ENCODE data around the gene NR6A1. TPM values are rescaled to one million over a fixed set of nuclear protein-coding genes. Genes with fewer than 3 reads are reported as not detected.

Gene NR6A1
- total RNA-seq, 1 donor from 2014 or later = 302 TPM

GRCh38 chr9:124665391-124666058, 105.6 kb downstream of the NR6A1 start:
- Histone ChIP-seq H3K4me1 (peaks cover 15% of the 10 kb centered on the region), H3K9me3 (ENCODE audit: low read depth) (no peaks in the 10 kb centered on the region), H3K27ac (no peak overlapping the region), H3K4me2 (no peak overlapping the region), H4K20me1 (ENCODE audit: low read depth) (peaks cover 79% of the 10 kb centered on the region), H3K36me3 (no peaks in the 10 kb centered on the region), H3K27me3 (no peaks in the 10 kb centered on the region), H3K9ac (no peak overlapping the region), H2AFZ (replicated peaks) (no peak overlapping the region), H3F3A (ENCODE audit: low read depth) (peaks cover 10% of the 10 kb centered on the region), H3K4me3 (no peak overlapping the region), H3K79me2 (ENCODE audit: low read depth) (peaks cover 99% of the 10 kb centered on the region)
- no peak for TF ChIP-seq EZH2phosphoT487 (IDR thresholded peaks at IDR 0.05)
- TF ChIP-seq EZH2 (IDR thresholded peaks at IDR 0.05) = no peak
- TF ChIP-seq CTCF (IDR thresholded peaks at IDR 0.05) = no peak
- Mint-ChIP-seq H3K36me3 (peaks cover 25% of the 10 kb centered on the region), H3K4me1 (peaks cover 26% of the 10 kb centered on the region), H3K27ac (no peak overlapping the region), H3K9me3 (no peaks in the 10 kb centered on the region), H3K27me3 (ENCODE audit: insufficient read depth, low read depth) (no peaks in the 10 kb centered on the region), H3K4me3 (no peak overlapping the region)
- no peak for DNase-seq (ENCODE audit: low spot score)

GRCh38 chr9:124664143-124664542, 107.0 kb downstream of the NR6A1 start:
- Histone ChIP-seq H3K36me3 (no peaks in the 10 kb centered on the region), H2AFZ (replicated peaks) (no peak overlapping the region), H3K4me3 (no peak overlapping the region), H4K20me1 (ENCODE audit: low read depth) (peaks cover 75% of the 10 kb centered on the region), H3K27ac (no peak overlapping the region), H3K9me3 (ENCODE audit: low read depth) (no peaks in the 10 kb centered on the region), H3K27me3 (no peaks in the 10 kb centered on the region), H3K4me1 (peaks cover 24% of the 10 kb centered on the region), H3K9ac (no peak overlapping the region), H3K4me2 (no peak overlapping the region), H3K79me2 (ENCODE audit: low read depth) (peaks cover 94% of the 10 kb centered on the region), H3F3A (ENCODE audit: low read depth) (peaks cover 23% of the 10 kb centered on the region)
- peaks cover 28% of the 10 kb centered on the region for H3K4me1 Mint-ChIP-seq
- no peaks in the 10 kb centered on the region for H3K9me3 Mint-ChIP-seq
- no peak overlapping the region for H3K27ac Mint-ChIP-seq
- no peaks in the 10 kb centered on the region for H3K27me3 Mint-ChIP-seq (ENCODE audit: insufficient read depth, low read depth)
- no peak for DNase-seq (ENCODE audit: low spot score)
- no peak overlapping the region for H3K4me3 Mint-ChIP-seq
- TF ChIP-seq CTCF (IDR thresholded peaks at IDR 0.05) (no peak), EZH2 (IDR thresholded peaks at IDR 0.05) (no peak), EZH2phosphoT487 (IDR thresholded peaks at IDR 0.05) (no peak)
- H3K36me3 Mint-ChIP-seq = peaks cover 23% of the 10 kb centered on the region

GRCh38 chr9:124663046-124663961, 107.8 kb downstream of the NR6A1 start:
- Histone ChIP-seq H3K79me2 (ENCODE audit: low read depth) (peaks cover 93% of the 10 kb centered on the region), H2AFZ (replicated peaks) (no peak overlapping the region), H3K9ac (no peak overlapping the region), H3K9me3 (ENCODE audit: low read depth) (no peaks in the 10 kb centered on the region), H3K4me1 (peaks cover 24% of the 10 kb centered on the region), H3K27ac (no peak overlapping the region), H4K20me1 (ENCODE audit: low read depth) (peaks cover 75% of the 10 kb centered on the region), H3K36me3 (no peaks in the 10 kb centered on the region), H3K4me3 (no peak overlapping the region), H3F3A (ENCODE audit: low read depth) (peaks cover 32% of the 10 kb centered on the region), H3K27me3 (no peaks in the 10 kb centered on the region), H3K4me2 (no peak overlapping the region)
- no peak for TF ChIP-seq EZH2phosphoT487 (IDR thresholded peaks at IDR 0.05)
- no peak for TF ChIP-seq CTCF (IDR thresholded peaks at IDR 0.05)
- no peak for TF ChIP-seq EZH2 (IDR thresholded peaks at IDR 0.05)
- DNase-seq (ENCODE audit: low spot score) = no peak
- Mint-ChIP-seq H3K4me1 (peaks cover 28% of the 10 kb centered on the region), H3K36me3 (peaks cover 23% of the 10 kb centered on the region), H3K27me3 (ENCODE audit: insufficient read depth, low read depth) (peaks cover 2% of the 10 kb centered on the region), H3K27ac (peak overlapping the region; percentile 62), H3K4me3 (no peak overlapping the region), H3K9me3 (no peaks in the 10 kb centered on the region)

All from neural progenitor cell (in vitro differentiated cells).